T-helper 17 cell (primary cell): ENCODE measurements around the gene PCDH19. TPM values are rescaled to one million over a fixed set of nuclear protein-coding genes. Genes with fewer than 3 reads are reported as not detected.

Experiments used
- total RNA-seq, 4 donors: library from RNA in 2 of 4; stranded (reverse) in 2 of 4; gene quantifications; one replicate each; pipeline ENCODE4 v1.2.3 and lab custom pipeline; 2022 to 2026

The PCDH19 gene
- total RNA-seq, 2 donors from 2014 or later, result 0.03 TPM; not detected in 1

Other genes with a start within 250 kb of the PCDH19 start
- not detected for gene TNMD, start 174.7 kb upstream of the PCDH19 start, total RNA-seq
- gene TSPAN6, start 226.5 kb upstream of the PCDH19 start, total RNA-seq, result 1 to 10 TPM in 1 of 2 donors, under 1 TPM in 1; 0.68 to 1.2 TPM
- not detected for gene SRPX2, start 233.9 kb upstream of the PCDH19 start, total RNA-seq